Sigmoid colon (tissue), 4 donors: ENCODE results near the gene KRTCAP2.

Experiments used
- EP300 ChIP-seq, 4 donors: sonication (generic); formaldehyde crosslinking; IDR thresholded peaks; one replicate each; pipeline ENCODE4 v1.6.1; 2017; ENCODE audit warnings: antibody characterized with exemption in 4 of 4
- POLR2A ChIP-seq, 2 donors: fragments of 450-650 bp; IDR thresholded peaks; one replicate each; pipeline ENCODE4 v1.6.1; 2016; ENCODE audit warnings: antibody characterized with exemption in 2 of 2, mild to moderate bottlenecking in 2 of 2, moderate library complexity in 2 of 2
- POLR2AphosphoS5 ChIP-seq, 4 donors: sonication (generic); formaldehyde crosslinking; IDR thresholded peaks; one replicate each; pipeline ENCODE4 v1.6.1; 2017; ENCODE audit warnings: antibody characterized with exemption in 4 of 4
- TF ChIP-seq, protein P1 (sequence below), 4 experiments: fragments of 450-650 bp in 3 of 4; fragments of 200-600 bp in 1 of 4; IDR thresholded peaks; one replicate each; pipeline ENCODE4 v1.5.1; 2016 to 2019; ENCODE audit warnings: antibody characterized with exemption in 4 of 4, mild to moderate bottlenecking in 3 of 4, moderate library complexity in 2 of 4

DNA sequence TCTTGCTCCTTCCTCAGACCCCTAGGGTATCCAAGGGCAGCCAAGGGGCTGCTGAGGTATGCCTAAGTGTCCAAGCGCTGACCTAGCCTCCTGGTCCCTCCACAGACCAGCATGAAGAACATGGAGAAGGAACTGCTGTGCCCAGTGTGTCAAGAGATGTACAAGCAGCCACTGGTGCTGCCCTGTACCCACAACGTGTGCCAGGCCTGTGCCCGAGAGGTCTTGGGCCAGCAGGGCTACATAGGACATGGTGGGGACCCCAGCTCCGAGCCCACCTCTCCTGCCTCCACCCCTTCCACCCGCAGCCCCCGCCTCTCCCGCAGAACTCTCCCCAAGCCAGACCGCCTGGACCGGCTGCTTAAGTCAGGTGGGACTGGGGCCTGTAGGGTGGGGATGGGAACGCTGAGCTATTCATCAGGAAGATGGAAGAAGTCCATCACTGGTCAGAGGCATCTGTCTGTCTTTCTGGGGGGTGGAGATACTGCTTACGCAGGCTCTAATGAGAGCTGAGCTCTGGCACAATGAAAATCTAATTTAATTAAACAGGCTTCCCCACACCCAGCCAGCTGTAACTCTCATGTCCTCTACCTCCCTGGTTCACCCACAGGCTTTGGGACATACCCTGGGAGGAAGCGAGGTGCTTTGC, 2.3 kb upstream of the KRTCAP2 start:
- TF ChIP-seq POLR2A (IDR thresholded peaks at IDR 0.05) (no peak), POLR2AphosphoS5 (IDR thresholded peaks at IDR 0.05) (no peak), EP300 (IDR thresholded peaks at IDR 0.05) (no peak)
- TF ChIP-seq, protein P1, sequence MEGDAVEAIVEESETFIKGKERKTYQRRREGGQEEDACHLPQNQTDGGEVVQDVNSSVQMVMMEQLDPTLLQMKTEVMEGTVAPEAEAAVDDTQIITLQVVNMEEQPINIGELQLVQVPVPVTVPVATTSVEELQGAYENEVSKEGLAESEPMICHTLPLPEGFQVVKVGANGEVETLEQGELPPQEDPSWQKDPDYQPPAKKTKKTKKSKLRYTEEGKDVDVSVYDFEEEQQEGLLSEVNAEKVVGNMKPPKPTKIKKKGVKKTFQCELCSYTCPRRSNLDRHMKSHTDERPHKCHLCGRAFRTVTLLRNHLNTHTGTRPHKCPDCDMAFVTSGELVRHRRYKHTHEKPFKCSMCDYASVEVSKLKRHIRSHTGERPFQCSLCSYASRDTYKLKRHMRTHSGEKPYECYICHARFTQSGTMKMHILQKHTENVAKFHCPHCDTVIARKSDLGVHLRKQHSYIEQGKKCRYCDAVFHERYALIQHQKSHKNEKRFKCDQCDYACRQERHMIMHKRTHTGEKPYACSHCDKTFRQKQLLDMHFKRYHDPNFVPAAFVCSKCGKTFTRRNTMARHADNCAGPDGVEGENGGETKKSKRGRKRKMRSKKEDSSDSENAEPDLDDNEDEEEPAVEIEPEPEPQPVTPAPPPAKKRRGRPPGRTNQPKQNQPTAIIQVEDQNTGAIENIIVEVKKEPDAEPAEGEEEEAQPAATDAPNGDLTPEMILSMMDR (IDR thresholded peaks at IDR 0.05): no peak
